Measurements from ENCODE around the gene SARM1.
A peak's percentile ranks its signal among the peaks of the same experiment; 100 is the strongest.

The SARM1 gene

GRCh38 chr17:28330671-28331070 lies 40.8 kb upstream of the SARM1 start:
- no peak overlapping the region for H3K4me2 ChIP-seq (ENCODE audit: low read length, poor library complexity, severe bottlenecking)
- H3K36me3 ChIP-seq (ENCODE audit: control insufficient read depth in 1 of 2, insufficient read depth in 2 of 2, low read depth in 1 of 2, low read length in 2 of 2): peaks cover 28 to 60% of the 10 kb centered on the region in 2 experiments
- no peak overlapping the region for H2BK120ac ChIP-seq (ENCODE audit: low read depth, low read length)
- no peak overlapping the region for H4K91ac ChIP-seq (ENCODE audit: low read length)
- no peak overlapping the region for H2BK5ac ChIP-seq (ENCODE audit: low read depth, low read length, poor library complexity, severe bottlenecking)
- no peak overlapping the region for H3K23ac ChIP-seq (ENCODE audit: low read length in 2 of 2)
- H3K18ac ChIP-seq (ENCODE audit: low read depth in 1 of 2, low read length in 2 of 2): no peak overlapping the region
- H2AK5ac ChIP-seq (ENCODE audit: low read length, severe bottlenecking): no peak overlapping the region
- no peak overlapping the region for H3K9ac ChIP-seq (ENCODE audit: low read length)
- no peak overlapping the region for H3K27ac ChIP-seq (ENCODE audit: low read length, poor library complexity, severe bottlenecking)
- WGBS: 97% methylated on average over 5 of the region's 5 CpGs
- H4K8ac ChIP-seq (ENCODE audit: low read length): no peak overlapping the region
- no peak overlapping the region for H3K14ac ChIP-seq (ENCODE audit: low read length in 2 of 2)
- DNase-seq: no peak
- H3K4me3 ChIP-seq (ENCODE audit: insufficient read depth in 1 of 2, low read depth in 1 of 2, low read length in 2 of 2): no peak overlapping the region
- no peak overlapping the region for H2BK15ac ChIP-seq (ENCODE audit: low read depth, poor library complexity, severe bottlenecking)
- H3K4me1 ChIP-seq (ENCODE audit: control insufficient read depth, insufficient read depth, low read depth, low read length): peaks cover 17% of the 10 kb centered on the region
- no peak overlapping the region for H3K4ac ChIP-seq (ENCODE audit: low read depth in 1 of 2, low read length in 2 of 2)
- no peaks in the 10 kb centered on the region for H3K27me3 ChIP-seq (ENCODE audit: control insufficient read depth in 1 of 2, insufficient read depth in 1 of 2, low read length in 2 of 2)
- H2AFZ ChIP-seq (ENCODE audit: low read depth, low read length): no peak overlapping the region
- H3K79me1 ChIP-seq (replicated peaks; ENCODE audit: low read length, poor library complexity, severe bottlenecking): peaks cover 39% of the 10 kb centered on the region
- H3K9me3 ChIP-seq (ENCODE audit: control insufficient read depth, low read length): no peaks in the 10 kb centered on the region
- H2BK12ac ChIP-seq (ENCODE audit: low read length in 2 of 2): no peak overlapping the region

GRCh38 chr17:28331891-28332420 lies 39.5 kb upstream of the SARM1 start:
- Histone ChIP-seq H3K18ac (ENCODE audit: low read depth in 1 of 2, low read length in 2 of 2) (no peak overlapping the region), H3K14ac (ENCODE audit: low read length in 2 of 2) (no peak overlapping the region)

DNA sequence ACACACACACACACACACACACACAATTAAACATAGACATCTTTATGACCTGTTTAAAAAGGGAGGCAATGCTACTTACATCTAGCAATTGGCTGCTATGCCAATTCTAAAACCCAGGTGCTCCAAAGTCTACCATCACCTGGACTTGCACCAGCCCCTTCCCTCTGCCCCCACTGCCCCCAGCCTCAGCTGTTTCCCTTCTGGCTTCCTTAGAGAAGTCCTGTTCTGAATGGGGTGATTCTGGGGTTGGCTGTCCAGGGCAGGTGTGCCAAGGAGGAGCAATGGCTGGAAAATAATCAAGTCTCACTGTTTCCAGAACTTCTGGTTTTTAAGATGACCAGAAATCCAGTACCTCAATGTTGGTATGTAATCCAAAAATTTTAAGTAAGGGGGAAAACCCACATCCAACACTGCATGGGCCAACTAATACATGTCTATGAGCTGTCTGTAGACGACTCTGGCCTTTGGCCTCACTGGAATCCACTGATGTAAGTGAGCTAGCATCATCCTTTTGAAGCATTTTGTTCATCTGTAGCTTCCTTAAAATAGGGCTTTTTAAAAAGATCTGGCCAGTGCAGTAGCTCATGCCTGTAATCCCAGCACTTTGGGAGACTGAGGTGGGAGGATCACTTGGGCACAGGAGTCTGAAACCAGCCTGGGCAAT lies 38.3 kb upstream of the SARM1 start:
- Histone ChIP-seq H3K4me1 (ENCODE audit: control insufficient read depth, insufficient read depth, low read depth, low read length) (peaks cover 20% of the 10 kb centered on the region), H3K9ac (ENCODE audit: low read length) (peak overlapping the region; percentile 99), H3K79me1 (replicated peaks; ENCODE audit: low read length, poor library complexity, severe bottlenecking) (peaks cover 33% of the 10 kb centered on the region), H3K9me3 (ENCODE audit: control insufficient read depth, low read length) (no peaks in the 10 kb centered on the region), H3K18ac (ENCODE audit: low read depth in 1 of 2, low read length in 2 of 2) (no peak overlapping the region), H3K36me3 (ENCODE audit: control insufficient read depth in 1 of 2, insufficient read depth in 2 of 2, low read depth in 1 of 2, low read length in 2 of 2) (peaks cover 22 to 34% of the 10 kb centered on the region in 2 experiments), H3K4me3 (ENCODE audit: insufficient read depth in 1 of 2, low read depth in 1 of 2, low read length in 2 of 2) (no peak overlapping the region), H3K23ac (ENCODE audit: low read length in 2 of 2) (no peak overlapping the region), H2AK5ac (ENCODE audit: low read length, severe bottlenecking) (no peak overlapping the region), H2BK120ac (ENCODE audit: low read depth, low read length) (no peak overlapping the region), H3K27ac (ENCODE audit: low read length, poor library complexity, severe bottlenecking) (no peak overlapping the region), H3K4ac (ENCODE audit: low read depth in 1 of 2, low read length in 2 of 2) (no peak overlapping the region), H3K14ac (ENCODE audit: low read length in 2 of 2) (no peak overlapping the region), H2BK12ac (ENCODE audit: low read length in 2 of 2) (no peak overlapping the region), H3K27me3 (ENCODE audit: control insufficient read depth in 1 of 2, insufficient read depth in 1 of 2, low read length in 2 of 2) (no peaks in the 10 kb centered on the region), H2BK15ac (ENCODE audit: low read depth, poor library complexity, severe bottlenecking) (no peak overlapping the region), H4K8ac (ENCODE audit: low read length) (no peak overlapping the region), H3K4me2 (ENCODE audit: low read length, poor library complexity, severe bottlenecking) (no peak overlapping the region), H2BK5ac (ENCODE audit: low read depth, low read length, poor library complexity, severe bottlenecking) (no peak overlapping the region), H2AFZ (ENCODE audit: low read depth, low read length) (no peak overlapping the region), H4K91ac (ENCODE audit: low read length) (no peak overlapping the region)
- 68% methylated on average over 1 of the region's 1 CpG for WGBS
- peak; percentile 22 for DNase-seq

More at GRCh38 chr17:28331891-28332420, 39.5 kb upstream of the SARM1 start:
- no peak overlapping the region for H2BK12ac ChIP-seq (ENCODE audit: low read length in 2 of 2)
- H3K9ac ChIP-seq (ENCODE audit: low read length): no peak overlapping the region
- H4K8ac ChIP-seq (ENCODE audit: low read length): no peak overlapping the region
- no peak overlapping the region for H2BK5ac ChIP-seq (ENCODE audit: low read depth, low read length, poor library complexity, severe bottlenecking)
- no peak for DNase-seq
- no peak overlapping the region for H2BK15ac ChIP-seq (ENCODE audit: low read depth, poor library complexity, severe bottlenecking)
- H3K23ac ChIP-seq (ENCODE audit: low read length in 2 of 2): no peak overlapping the region
- 94% methylated on average over 6 of the region's 6 CpGs for WGBS
- H3K36me3 ChIP-seq (ENCODE audit: control insufficient read depth in 1 of 2, insufficient read depth in 2 of 2, low read depth in 1 of 2, low read length in 2 of 2): peaks cover 24 to 47% of the 10 kb centered on the region in 2 experiments
- H3K27ac ChIP-seq (ENCODE audit: low read length, poor library complexity, severe bottlenecking): no peak overlapping the region
- no peak overlapping the region for H3K4ac ChIP-seq (ENCODE audit: low read depth in 1 of 2, low read length in 2 of 2)
- H4K91ac ChIP-seq (ENCODE audit: low read length): no peak overlapping the region
- H3K79me1 ChIP-seq (replicated peaks; ENCODE audit: low read length, poor library complexity, severe bottlenecking): peaks cover 34% of the 10 kb centered on the region
- H3K4me2 ChIP-seq (ENCODE audit: low read length, poor library complexity, severe bottlenecking): no peak overlapping the region
- H3K4me3 ChIP-seq (ENCODE audit: insufficient read depth in 1 of 2, low read depth in 1 of 2, low read length in 2 of 2): no peak overlapping the region
- H3K9me3 ChIP-seq (ENCODE audit: control insufficient read depth, low read length): no peaks in the 10 kb centered on the region
- H2AFZ ChIP-seq (ENCODE audit: low read depth, low read length): no peak overlapping the region
- peaks cover 20% of the 10 kb centered on the region for H3K4me1 ChIP-seq (ENCODE audit: control insufficient read depth, insufficient read depth, low read depth, low read length)
- H2AK5ac ChIP-seq (ENCODE audit: low read length, severe bottlenecking): no peak overlapping the region
- no peaks in the 10 kb centered on the region for H3K27me3 ChIP-seq (ENCODE audit: control insufficient read depth in 1 of 2, insufficient read depth in 1 of 2, low read length in 2 of 2)
- H2BK120ac ChIP-seq (ENCODE audit: low read depth, low read length): no peak overlapping the region

DNA sequence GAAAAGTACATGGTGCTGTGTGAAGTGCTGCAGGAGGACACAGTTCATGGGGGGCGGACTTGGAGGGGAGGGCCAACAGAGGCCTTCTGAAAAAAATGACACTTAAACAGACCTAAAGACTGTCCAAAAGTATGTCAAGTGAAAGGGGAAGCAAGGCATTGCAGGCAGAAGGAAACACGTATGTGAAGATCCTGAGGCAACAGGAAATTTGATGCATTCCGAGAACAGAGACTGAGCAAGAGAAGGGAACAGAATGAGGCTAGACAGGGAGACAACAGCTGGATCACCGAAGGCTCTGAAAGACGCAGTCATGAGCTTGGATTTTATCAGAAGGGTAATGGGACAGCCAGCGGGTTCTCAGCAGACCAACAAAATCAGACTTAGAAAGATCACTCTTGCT lies 37.3 kb upstream of the SARM1 start:
- Histone ChIP-seq H2AK5ac (ENCODE audit: low read length, severe bottlenecking) (peak overlapping the region; percentile 34), H3K4me2 (ENCODE audit: low read length, poor library complexity, severe bottlenecking) (peak overlapping the region; percentile 87), H3K18ac (ENCODE audit: low read depth in 1 of 2, low read length in 2 of 2) (no peak overlapping the region), H3K4me3 (ENCODE audit: insufficient read depth in 1 of 2, low read depth in 1 of 2, low read length in 2 of 2) (peak overlapping the region in 1 of 2 experiments; percentile 93), H3K79me1 (replicated peaks; ENCODE audit: low read length, poor library complexity, severe bottlenecking) (peaks cover 39% of the 10 kb centered on the region), H3K36me3 (ENCODE audit: control insufficient read depth in 1 of 2, insufficient read depth in 2 of 2, low read depth in 1 of 2, low read length in 2 of 2) (peaks cover 25 to 26% of the 10 kb centered on the region in 2 experiments), H2BK15ac (ENCODE audit: low read depth, poor library complexity, severe bottlenecking) (no peak overlapping the region), H3K27me3 (ENCODE audit: control insufficient read depth in 1 of 2, insufficient read depth in 1 of 2, low read length in 2 of 2) (no peaks in the 10 kb centered on the region), H3K23ac (ENCODE audit: low read length in 2 of 2) (no peak overlapping the region), H2BK5ac (ENCODE audit: low read depth, low read length, poor library complexity, severe bottlenecking) (no peak overlapping the region), H3K27ac (ENCODE audit: low read length, poor library complexity, severe bottlenecking) (no peak overlapping the region), H3K4me1 (ENCODE audit: control insufficient read depth, insufficient read depth, low read depth, low read length) (peaks cover 24% of the 10 kb centered on the region), H4K8ac (ENCODE audit: low read length) (no peak overlapping the region), H3K9me3 (ENCODE audit: control insufficient read depth, low read length) (no peaks in the 10 kb centered on the region), H2BK12ac (ENCODE audit: low read length in 2 of 2) (no peak overlapping the region), H2BK120ac (ENCODE audit: low read depth, low read length) (no peak overlapping the region), H3K14ac (ENCODE audit: low read length in 2 of 2) (no peak overlapping the region), H3K9ac (ENCODE audit: low read length) (peak overlapping the region; percentile 99), H3K4ac (ENCODE audit: low read depth in 1 of 2, low read length in 2 of 2) (peak overlapping the region in 1 of 2 experiments; percentile 64), H4K91ac (ENCODE audit: low read length) (no peak overlapping the region), H2AFZ (ENCODE audit: low read depth, low read length) (no peak overlapping the region)
- DNase-seq: peak; percentile 31
- WGBS: 73% methylated on average over 5 of the region's 6 CpGs
